Liver (tissue), 9 donors: Measurements from ENCODE around the gene SLC6A11. TPM values are rescaled to one million over a fixed set of nuclear protein-coding genes. Genes with fewer than 3 reads are reported as not detected.

ENCODE experiments used
- DNase-seq: peaks from one replicate; pipeline ENCODE4 v3.0.0-alpha.2; 2017; ENCODE audit warnings: low spot score
- H3K27ac ChIP-seq, 2 donors: one replicate each; pipeline ENCODE4 v1.7.0; 2013; ENCODE audit warnings: inconsistent platforms in 2 of 2, low read length in 2 of 2, control low read depth in 1 of 2, low read depth in 1 of 2, mild to moderate bottlenecking in 1 of 2
- H3K27me3 ChIP-seq, 4 donors: one replicate each; pipeline versions ENCODE4 v1.6.1 to v1.7.0; 2013; ENCODE audit warnings: low read length in 3 of 4, inconsistent platforms in 1 of 4, mild to moderate bottlenecking in 1 of 4, moderate library complexity in 1 of 4; ENCODE audit not compliant: control insufficient read depth in 4 of 4, insufficient read depth in 4 of 4
- H3K36me3 ChIP-seq, 4 donors: one replicate each; pipeline versions ENCODE4 v1.6.1 to v1.7.0; 2013; ENCODE audit warnings: low read length in 3 of 4, mild to moderate bottlenecking in 3 of 4, low read depth in 1 of 4, moderate library complexity in 1 of 4; ENCODE audit not compliant: control insufficient read depth in 4 of 4, insufficient read depth in 3 of 4
- H3K4me1 ChIP-seq, 4 donors: one replicate each; pipeline versions ENCODE4 v1.6.1 to v1.7.0; 2013; ENCODE audit warnings: low read length in 3 of 4, mild to moderate bottlenecking in 3 of 4, moderate library complexity in 1 of 4; ENCODE audit not compliant: control insufficient read depth in 4 of 4, insufficient read depth in 4 of 4
- H3K4me3 ChIP-seq, 3 donors: one replicate each; pipeline versions ENCODE4 v1.6.1 to v1.7.0; 2013; ENCODE audit warnings: low read length in 3 of 3, control low read depth in 1 of 3, low read depth in 1 of 3, mild to moderate bottlenecking in 1 of 3
- H3K9ac ChIP-seq, 2 donors: one replicate each; pipeline ENCODE4 v1.7.0; 2013; ENCODE audit warnings: low read length in 2 of 2, mild to moderate bottlenecking in 2 of 2, moderate library complexity in 2 of 2, control low read depth in 1 of 2, low read depth in 1 of 2
- H3K9me3 ChIP-seq, 4 donors: one replicate each; pipeline versions ENCODE4 v1.6.1 to v1.7.0; 2013; ENCODE audit warnings: low read length in 3 of 4; ENCODE audit not compliant: control insufficient read depth in 4 of 4
- EGR1 ChIP-seq, 2 donors: IDR thresholded peaks; 2 replicates each; pipeline ENCODE4 v1.6.1; 2016 to 2018; ENCODE audit warnings: antibody characterized with exemption in 2 of 2, low read depth in 2 of 2
- FOXA1 ChIP-seq: IDR thresholded peaks from 2 replicates; pipeline ENCODE4 v1.6.1; 2016; ENCODE audit warnings: antibody characterized with exemption
- FOXA2 ChIP-seq: IDR thresholded peaks from 2 replicates; pipeline ENCODE4 v1.6.1; 2016; ENCODE audit warnings: antibody characterized with exemption
- HNF4A ChIP-seq, 2 donors: conservative IDR thresholded peaks; 2 replicates each; pipeline ENCODE4 v1.6.1; 2016; ENCODE audit warnings: antibody characterized with exemption in 2 of 2, mild to moderate bottlenecking in 2 of 2
- HNF4G ChIP-seq: IDR thresholded peaks from 2 replicates; pipeline ENCODE4 v1.6.1; 2016; ENCODE audit warnings: antibody characterized with exemption
- JUND ChIP-seq, 2 donors: IDR thresholded peaks; 2 replicates each; pipeline ENCODE4 v1.6.1; 2016; ENCODE audit warnings: antibody characterized with exemption in 2 of 2
- MAX ChIP-seq: IDR thresholded peaks from 2 replicates; pipeline ENCODE4 v1.6.1; 2016; ENCODE audit warnings: antibody characterized with exemption
- NR2F2 ChIP-seq: IDR thresholded peaks from 2 replicates; pipeline ENCODE4 v1.6.1; 2016; ENCODE audit warnings: antibody characterized with exemption
- RAD21 ChIP-seq, 2 donors: IDR thresholded peaks; 2 replicates each; pipeline ENCODE4 v1.6.1; 2016; ENCODE audit warnings: antibody characterized with exemption in 2 of 2, mild to moderate bottlenecking in 2 of 2
- RXRA ChIP-seq, 2 donors: IDR thresholded peaks; 2 replicates each; pipeline ENCODE4 v1.6.1; 2017 to 2018; ENCODE audit warnings: antibody characterized with exemption in 2 of 2, mild to moderate bottlenecking in 1 of 2
- TAF1 ChIP-seq: conservative IDR thresholded peaks from 2 replicates; pipeline ENCODE4 v1.6.1; 2016; ENCODE audit warnings: antibody characterized with exemption, mild to moderate bottlenecking
- YY1 ChIP-seq: IDR thresholded peaks from 2 replicates; pipeline ENCODE4 v1.6.1; 2016; ENCODE audit warnings: antibody characterized with exemption, mild to moderate bottlenecking
- ZBTB33 ChIP-seq: IDR thresholded peaks from 2 replicates; pipeline ENCODE4 v1.6.1; 2016; ENCODE audit warnings: antibody characterized with exemption
- WGBS: extraction: QIAGEN DNeasy Blood & Tissue Kit; methylation state at CpG from one replicate; pipeline ENCODE4 v1.1.7; 2013; 5-methylcytosine and 5-hydroxymethylcytosine counted together
- polyA plus RNA-seq, 2 donors: library from polyadenylated mRNA; stranded (reverse) in 1 of 2; unstranded in 1 of 2; fragments of 200-250 nt in 1 of 2; fragments of >200 nt in 1 of 2; fragmentation: Nextera tagmentation in 1 of 2; extraction: Ambion mirVana in 1 of 2; gene quantifications; one replicate each; pipeline versions ENCODE4 v1.2.1 to v1.2.3, GENCODE V29; 2013 to 2015
- total RNA-seq, 2 donors: library from RNA; depleted of rRNA; stranded (reverse); fragments of >200 nt; gene quantifications; one replicate each; pipeline ENCODE4 v1.2.3, GENCODE V29; 2014
- TF ChIP-seq, protein P1 (sequence below): IDR thresholded peaks from 2 replicates; pipeline ENCODE4 v1.6.1; 2016; ENCODE audit warnings: antibody characterized with exemption
- TF ChIP-seq, protein P2 (sequence below): IDR thresholded peaks from 2 replicates; pipeline ENCODE4 v1.6.1; 2016; ENCODE audit warnings: antibody characterized with exemption, mild to moderate bottlenecking
- donor health status: healthy.
- donor health status: healthy.
- donor health status: healthy.
- donor health status: healthy.
- donor health status: healthy.

SLC6A11 gene
- total and polyA plus RNA-seq, 4 donors, result under 0.01 to 7.1 (median 0.01) TPM; not detected in 1

- TF ChIP-seq EGR1 (IDR thresholded peaks at IDR 0.05; ENCODE audit: low read depth in 2 of 2) (no peak), NR2F2 (no peak), FOXA2 (no peak), ZBTB33 (no peak), RXRA (IDR thresholded peaks at IDR 0.05) (no peak), JUND (IDR thresholded peaks at IDR 0.05) (no peak), MAX (no peak), RAD21 (IDR thresholded peaks at IDR 0.05) (no peak)
- TF ChIP-seq, protein P1, sequence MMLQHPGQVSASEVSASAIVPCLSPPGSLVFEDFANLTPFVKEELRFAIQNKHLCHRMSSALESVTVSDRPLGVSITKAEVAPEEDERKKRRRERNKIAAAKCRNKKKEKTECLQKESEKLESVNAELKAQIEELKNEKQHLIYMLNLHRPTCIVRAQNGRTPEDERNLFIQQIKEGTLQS, result no peak
Observed at GRCh38 chr3:10824468-10824867, 8.4 kb downstream of the SLC6A11 start.

GRCh38 chr3:10833855-10834414, 17.9 kb downstream of the SLC6A11 start:
- H3K4me3 ChIP-seq, result no peak overlapping the region
- TF ChIP-seq HNF4G (no peak), TAF1 (no peak), RAD21 (IDR thresholded peaks at IDR 0.05) (no peak)
- TF ChIP-seq, protein P2, sequence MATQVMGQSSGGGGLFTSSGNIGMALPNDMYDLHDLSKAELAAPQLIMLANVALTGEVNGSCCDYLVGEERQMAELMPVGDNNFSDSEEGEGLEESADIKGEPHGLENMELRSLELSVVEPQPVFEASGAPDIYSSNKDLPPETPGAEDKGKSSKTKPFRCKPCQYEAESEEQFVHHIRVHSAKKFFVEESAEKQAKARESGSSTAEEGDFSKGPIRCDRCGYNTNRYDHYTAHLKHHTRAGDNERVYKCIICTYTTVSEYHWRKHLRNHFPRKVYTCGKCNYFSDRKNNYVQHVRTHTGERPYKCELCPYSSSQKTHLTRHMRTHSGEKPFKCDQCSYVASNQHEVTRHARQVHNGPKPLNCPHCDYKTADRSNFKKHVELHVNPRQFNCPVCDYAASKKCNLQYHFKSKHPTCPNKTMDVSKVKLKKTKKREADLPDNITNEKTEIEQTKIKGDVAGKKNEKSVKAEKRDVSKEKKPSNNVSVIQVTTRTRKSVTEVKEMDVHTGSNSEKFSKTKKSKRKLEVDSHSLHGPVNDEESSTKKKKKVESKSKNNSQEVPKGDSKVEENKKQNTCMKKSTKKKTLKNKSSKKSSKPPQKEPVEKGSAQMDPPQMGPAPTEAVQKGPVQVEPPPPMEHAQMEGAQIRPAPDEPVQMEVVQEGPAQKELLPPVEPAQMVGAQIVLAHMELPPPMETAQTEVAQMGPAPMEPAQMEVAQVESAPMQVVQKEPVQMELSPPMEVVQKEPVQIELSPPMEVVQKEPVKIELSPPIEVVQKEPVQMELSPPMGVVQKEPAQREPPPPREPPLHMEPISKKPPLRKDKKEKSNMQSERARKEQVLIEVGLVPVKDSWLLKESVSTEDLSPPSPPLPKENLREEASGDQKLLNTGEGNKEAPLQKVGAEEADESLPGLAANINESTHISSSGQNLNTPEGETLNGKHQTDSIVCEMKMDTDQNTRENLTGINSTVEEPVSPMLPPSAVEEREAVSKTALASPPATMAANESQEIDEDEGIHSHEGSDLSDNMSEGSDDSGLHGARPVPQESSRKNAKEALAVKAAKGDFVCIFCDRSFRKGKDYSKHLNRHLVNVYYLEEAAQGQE, result no peak
- no peak for DNase-seq
- no peaks in the 10 kb centered on the region for H3K36me3 ChIP-seq
- no peak overlapping the region for H3K27ac ChIP-seq
- H3K4me1 ChIP-seq, result no peaks in the 10 kb centered on the region
- no peaks in the 10 kb centered on the region for H3K9me3 ChIP-seq
- H3K9ac ChIP-seq, result no peak overlapping the region
- 70% methylated on average over 3 of the region's 3 CpGs for WGBS
- no peaks in the 10 kb centered on the region for H3K27me3 ChIP-seq

More at GRCh38 chr3:10824468-10824867, 8.4 kb downstream of the SLC6A11 start:
- Histone ChIP-seq H3K9ac (no peak overlapping the region), H3K27me3 (no peaks in the 10 kb centered on the region), H3K4me1 (no peaks in the 10 kb centered on the region), H3K9me3 (peaks cover 0 to 3% (median 0%) of the 10 kb centered on the region in 4 donors), H3K4me3 (no peak overlapping the region), H3K36me3 (no peaks in the 10 kb centered on the region), H3K27ac (no peak overlapping the region)
- DNase-seq, result no peak
- WGBS, result 94% methylated on average over 1 of the region's 1 CpG

DNA sequence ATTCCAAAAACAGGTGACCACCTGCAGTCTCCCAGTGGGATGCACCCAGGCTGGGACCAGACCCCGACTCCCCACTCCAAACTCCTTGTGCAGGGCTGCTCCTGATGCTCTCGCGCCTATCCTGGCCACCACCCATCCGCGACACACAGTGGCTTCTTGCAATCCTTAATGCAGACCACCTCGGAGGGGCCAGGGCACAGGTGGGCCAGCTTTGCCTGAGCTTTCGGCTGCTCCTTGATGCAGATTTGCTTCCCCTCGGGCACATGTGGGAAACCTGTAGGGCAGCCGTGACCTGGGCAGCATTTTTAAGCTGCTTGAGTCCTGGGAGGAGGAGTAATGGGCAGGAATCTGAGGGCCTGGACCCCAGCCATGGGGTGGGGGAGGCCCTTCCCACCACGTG, 18.9 kb downstream of the SLC6A11 start:
- Histone ChIP-seq H3K4me3 (no peak overlapping the region), H3K9me3 (no peaks in the 10 kb centered on the region), H3K36me3 (no peaks in the 10 kb centered on the region), H3K27me3 (no peaks in the 10 kb centered on the region), H3K27ac (no peak overlapping the region), H3K4me1 (no peaks in the 10 kb centered on the region), H3K9ac (no peak overlapping the region)
- no peak for DNase-seq
- 88% methylated on average over 10 of the region's 10 CpGs for WGBS
- TF ChIP-seq EGR1 (IDR thresholded peaks at IDR 0.05; ENCODE audit: low read depth in 2 of 2) (no peak), JUND (IDR thresholded peaks at IDR 0.05) (no peak), FOXA1 (no peak), YY1 (no peak), FOXA2 (no peak), ZBTB33 (no peak), HNF4A (conservative IDR thresholded peaks at IDR 0.05) (no peak), MAX (no peak), TAF1 (no peak), NR2F2 (no peak)
- TF ChIP-seq, protein P1, result no peak
